H1 (cell line): ENCODE measurements around the gene LTBP3. TPM values are rescaled to one million over a fixed set of nuclear protein-coding genes. Genes with fewer than 3 reads are reported as not detected.
A peak's percentile ranks its signal among the peaks of the same experiment; 100 is the strongest.

ENCODE experiments used
- CTCF ChIA-PET: fragments of 300-600 bp; sonication (Branson Sonifier 250); formaldehyde crosslinking; loops from one replicate; lab custom pipeline; 2021; ENCODE audit not compliant: partially characterized antibody; lab: Charles Lee
- POLR2A ChIA-PET: fragments of 300-600 bp; sonication (Branson Sonifier 250); formaldehyde crosslinking; loops from one replicate; lab custom pipeline; 2021; ENCODE audit warnings: inconsistent platforms; ENCODE audit not compliant: partially characterized antibody; lab: Charles Lee
- DNase-seq, 2 experiments: peaks; one replicate each; pipeline versions ENCODE4 v3.0.0 to v3.0.0-alpha.2; 2010 to 2022; ENCODE audit warnings: low spot score in 2 of 2, low read depth in 1 of 2, mixed read lengths in 1 of 2
- FAIRE-seq: peaks from 2 replicates; lab custom pipeline; 2011; peaks lifted over from hg19 to GRCh38; lab: Jason Lieb, UNC
- H2AFZ ChIP-seq: 2 replicates; pipeline ENCODE4 v1.8.1; 2012; ENCODE audit warnings: low read length, inconsistent platforms
- H2AK5ac ChIP-seq: 2 replicates; pipeline ENCODE4 v1.6.1; 2013; ENCODE audit warnings: low read depth, low read length
- H2BK120ac ChIP-seq: replicated peaks from 2 replicates; pipeline ENCODE3; 2013; ENCODE audit warnings: low read depth, low read length, inconsistent platforms
- H2BK12ac ChIP-seq: 2 replicates; pipeline ENCODE4 v1.6.1; 2013; ENCODE audit warnings: low read depth, low read length
- H2BK15ac ChIP-seq: 2 replicates; pipeline ENCODE4 v1.6.1; 2013; ENCODE audit warnings: low read length
- H2BK20ac ChIP-seq: 2 replicates; pipeline ENCODE4 v1.6.1; 2013; ENCODE audit warnings: low read length
- H2BK5ac ChIP-seq: 2 replicates; pipeline ENCODE4 v1.6.1; 2013; ENCODE audit warnings: low read depth, low read length
- H3K14ac ChIP-seq: 2 replicates; pipeline ENCODE4 v1.6.1; 2013; ENCODE audit warnings: inconsistent platforms; ENCODE audit not compliant: insufficient read length
- H3K18ac ChIP-seq: 2 replicates; pipeline ENCODE4 v1.6.1; 2013; ENCODE audit warnings: low read length; ENCODE audit errors: extremely low read depth
- H3K23ac ChIP-seq: 2 replicates; pipeline ENCODE4 v1.6.1; 2013; ENCODE audit warnings: inconsistent platforms; ENCODE audit not compliant: insufficient read length
- H3K23me2 ChIP-seq: 2 replicates; pipeline ENCODE4 v1.6.1; 2013; ENCODE audit warnings: low read depth, low read length
- H3K27ac ChIP-seq: 2 replicates; pipeline ENCODE4 v1.6.1; 2011; ENCODE audit warnings: low read depth, low read length, inconsistent platforms
- H3K27me3 ChIP-seq, 4 experiments: replicated peaks in 1 of 4; 1 replicate in 1 of 4; 2 replicates in 3 of 4; pipeline versions ENCODE4 v1.6.1 to v1.8.1; 2011 to 2013; ENCODE audit warnings: low read length in 3 of 4, mild to moderate bottlenecking in 3 of 4, inconsistent platforms in 2 of 4, mixed read lengths in 2 of 4, moderate library complexity in 1 of 4; ENCODE audit not compliant: control insufficient read depth in 3 of 4, insufficient read depth in 3 of 4; ENCODE audit errors: extremely low read depth in 1 of 4
- H3K36me3 ChIP-seq, 4 experiments: 2 replicates each; pipeline versions ENCODE4 v1.6.1 to v1.8.1; 2011 to 2013; ENCODE audit warnings: mild to moderate bottlenecking in 4 of 4, low read length in 3 of 4, moderate library complexity in 2 of 4, control low read depth in 1 of 4, inconsistent platforms in 1 of 4; ENCODE audit not compliant: insufficient read depth in 4 of 4, control insufficient read depth in 2 of 4
- H3K4ac ChIP-seq: replicated peaks from 2 replicates; pipeline ENCODE3; 2013; ENCODE audit warnings: low read length, low read depth, mixed read lengths, inconsistent platforms; ENCODE audit not compliant: insufficient read length
- H3K4me1 ChIP-seq, 4 experiments: replicated peaks in 1 of 4; 1 replicate in 1 of 4; 2 replicates in 3 of 4; pipeline versions ENCODE4 v1.6.1 to v1.8.1; 2011 to 2013; ENCODE audit warnings: low read length in 3 of 4, inconsistent platforms in 2 of 4, mixed read lengths in 1 of 4; ENCODE audit not compliant: insufficient read depth in 4 of 4, control insufficient read depth in 3 of 4
- H3K4me2 ChIP-seq, 2 experiments: 2 replicates each; pipeline versions ENCODE4 v1.6.1 to v1.8.1; 2011 to 2013; ENCODE audit warnings: low read depth in 2 of 2, low read length in 2 of 2, control low read depth in 1 of 2, inconsistent platforms in 1 of 2, mild to moderate bottlenecking in 1 of 2; ENCODE audit not compliant: insufficient read depth in 1 of 2
- H3K4me3 ChIP-seq, 4 experiments: fragments of 200-600, 300-600 bp in 1 of 4; sonication (generic), shearing (Covaris generic), sonication (Bioruptor Twin) in 1 of 4; 2 replicates each; pipeline versions ENCODE4 v1.5.1 to v1.8.1; 2011 to 2016; ENCODE audit warnings: low read length in 4 of 4, low read depth in 3 of 4, control low read depth in 2 of 4, inconsistent platforms in 2 of 4, mild to moderate bottlenecking in 2 of 4, mixed read lengths in 1 of 4, moderate library complexity in 1 of 4; ENCODE audit not compliant: insufficient read depth in 2 of 4; ENCODE audit errors: extremely low read depth in 1 of 4
- H3K56ac ChIP-seq: replicated peaks from 2 replicates; pipeline ENCODE3; 2013; ENCODE audit warnings: low read depth, mild to moderate bottlenecking, mixed read lengths, low read length, inconsistent platforms; ENCODE audit not compliant: insufficient read length
- H3K79me1 ChIP-seq: 2 replicates; pipeline ENCODE4 v1.6.1; 2013; ENCODE audit warnings: low read depth, low read length, control low read depth
- H3K79me2 ChIP-seq, 2 experiments: 2 replicates each; pipeline versions ENCODE4 v1.6.1 to v1.8.1; 2012 to 2013; ENCODE audit warnings: low read length in 2 of 2, mild to moderate bottlenecking in 2 of 2, inconsistent platforms in 1 of 2; ENCODE audit not compliant: insufficient read depth in 2 of 2, control insufficient read depth in 1 of 2
- H3K9ac ChIP-seq, 4 experiments: replicated peaks in 1 of 4; 1 replicate in 1 of 4; 2 replicates in 3 of 4; pipeline versions ENCODE4 v1.6.1 to v1.8.1; 2011 to 2013; ENCODE audit warnings: low read depth in 3 of 4, low read length in 3 of 4, control low read depth in 2 of 4, mild to moderate bottlenecking in 2 of 4, moderate library complexity in 2 of 4, inconsistent platforms in 1 of 4; ENCODE audit errors: extremely low read depth in 1 of 4
- H3K9me3 ChIP-seq, 2 experiments: 2 replicates each; pipeline versions ENCODE4 v1.6.1 to v1.8.1; 2012 to 2013; ENCODE audit warnings: mild to moderate bottlenecking in 2 of 2, moderate library complexity in 2 of 2, control low read depth in 1 of 2, inconsistent platforms in 1 of 2, low read depth in 1 of 2, low read length in 1 of 2, mixed read lengths in 1 of 2; ENCODE audit not compliant: insufficient read depth in 2 of 2
- H4K20me1 ChIP-seq, 2 experiments: replicated peaks in 1 of 2; 2 replicates each; pipeline versions ENCODE3 to v1.8.1; 2011 to 2013; ENCODE audit warnings: inconsistent platforms in 2 of 2, low read length in 2 of 2, mild to moderate bottlenecking in 1 of 2; ENCODE audit not compliant: insufficient read depth in 2 of 2, control insufficient read depth in 1 of 2
- H4K5ac ChIP-seq: 2 replicates; pipeline ENCODE4 v1.6.1; 2013; ENCODE audit warnings: low read length, low read depth, mixed read lengths, inconsistent platforms; ENCODE audit not compliant: insufficient read length
- H4K8ac ChIP-seq: 2 replicates; pipeline ENCODE4 v1.8.0; 2013; ENCODE audit warnings: mild to moderate bottlenecking, moderate library complexity, low read length, inconsistent platforms; ENCODE audit not compliant: insufficient read depth; ENCODE audit errors: extremely low read depth
- H4K91ac ChIP-seq: replicated peaks from 2 replicates; pipeline ENCODE3; 2013; ENCODE audit warnings: low read length, mixed read lengths, inconsistent platforms; ENCODE audit not compliant: insufficient read length
- HDAC2 ChIP-seq, 2 experiments: fragments of 300-600 bp in 1 of 2; sonication (generic) in 1 of 2; IDR thresholded peaks; 2 replicates each; pipeline ENCODE4 v1.6.1; 2011 to 2012; ENCODE audit warnings: low read depth in 2 of 2, low read length in 2 of 2, mild to moderate bottlenecking in 2 of 2, moderate library complexity in 2 of 2, borderline replicate concordance in 1 of 2, inconsistent platforms in 1 of 2
- KDM1A ChIP-seq: fragments of 200-600, 300-600 bp; sonication (generic); IDR thresholded peaks from 2 replicates; pipeline ENCODE4 v1.7.1; 2016; ENCODE audit warnings: mild to moderate bottlenecking, low read length, borderline replicate concordance
- KDM4A ChIP-seq: IDR thresholded peaks from one replicate; pipeline ENCODE4 v1.7.1; 2012; ENCODE audit warnings: low read depth, mild to moderate bottlenecking, moderate library complexity, low read length, inconsistent platforms; ENCODE audit not compliant: severe bottlenecking
- PHF8 ChIP-seq: fragments of 200-600 bp; sonication (generic); conservative IDR thresholded peaks from 2 replicates; pipeline ENCODE4 v1.7.1; 2012; ENCODE audit warnings: low read depth, mild to moderate bottlenecking, inconsistent platforms, low read length, moderate library complexity
- RNF2 ChIP-seq: fragments of 200-900, 300-1000 bp; sonication (generic); IDR thresholded peaks from 2 replicates; pipeline ENCODE4 v1.7.1; 2016; ENCODE audit warnings: borderline replicate concordance, low read depth, mild to moderate bottlenecking, antibody characterized with exemption, low read length; ENCODE audit not compliant: poor library complexity, severe bottlenecking; ENCODE audit errors: missing control alignments
- SIX5 ChIP-seq: IDR thresholded peaks from 2 replicates; pipeline ENCODE4 v1.6.1; 2011; ENCODE audit warnings: mild to moderate bottlenecking, low read depth, low read length
- SP2 ChIP-seq: IDR thresholded peaks from 2 replicates; pipeline ENCODE4 v1.6.1; 2012; ENCODE audit warnings: mild to moderate bottlenecking, low read length, inconsistent platforms
- SP4 ChIP-seq: IDR thresholded peaks from 2 replicates; pipeline ENCODE4 v1.6.1; 2012; ENCODE audit warnings: low read length, inconsistent platforms
- WGBS, 2 experiments: shearing (Covaris generic) in 1 of 2; methylation state at CpG; one replicate each; pipeline versions ENCODE4 v1.1.6 to v1.1.7; 2013 to 2015; ENCODE audit warnings: low lambda C conversion rate in 2 of 2, mixed read lengths in 2 of 2, inconsistent platforms in 1 of 2, low coverage in 1 of 2, missing lambda C conversion rate in 1 of 2; ENCODE audit not compliant: insufficient replicate concordance in 2 of 2, insufficient coverage in 1 of 2, insufficient read length in 1 of 2; ENCODE audit errors: extremely low coverage in 1 of 2, missing lambda C conversion rate in 1 of 2; 5-methylcytosine and 5-hydroxymethylcytosine counted together
- polyA plus RNA-seq, 7 experiments: library from polyadenylated mRNA; depleted of rRNA in 3 of 7; stranded (reverse) in 5 of 7; unstranded in 2 of 7; fragments of >200 nt in 5 of 7; fragments of 200-250 nt in 2 of 7; gene quantifications; 1 replicate in 5 of 7; 2 replicates in 1 of 7; 4 replicates in 1 of 7; pipeline versions ENCODE4 v1.2.1 to v1.2.3, GENCODE V29; 2011 to 2013; ENCODE audit warnings: missing spikeins in 2 of 7, mixed read lengths in 2 of 7
- total RNA-seq: library from RNA; stranded (reverse); fragmentation: NEBNext Ultra II Directional; extraction: Animal tissue kit (Norgen Biotek cat#: 25700); gene quantifications from 2 replicates; pipeline ENCODE4 v1.2.1, GENCODE V29; 2021

LTBP3 gene
- total and polyA plus RNA-seq, 2 of the 8 experiments (the other 6 are each of a cell fraction or from before 2014, with no cell fraction given) = 12.8 to 17.8 TPM

DNA sequence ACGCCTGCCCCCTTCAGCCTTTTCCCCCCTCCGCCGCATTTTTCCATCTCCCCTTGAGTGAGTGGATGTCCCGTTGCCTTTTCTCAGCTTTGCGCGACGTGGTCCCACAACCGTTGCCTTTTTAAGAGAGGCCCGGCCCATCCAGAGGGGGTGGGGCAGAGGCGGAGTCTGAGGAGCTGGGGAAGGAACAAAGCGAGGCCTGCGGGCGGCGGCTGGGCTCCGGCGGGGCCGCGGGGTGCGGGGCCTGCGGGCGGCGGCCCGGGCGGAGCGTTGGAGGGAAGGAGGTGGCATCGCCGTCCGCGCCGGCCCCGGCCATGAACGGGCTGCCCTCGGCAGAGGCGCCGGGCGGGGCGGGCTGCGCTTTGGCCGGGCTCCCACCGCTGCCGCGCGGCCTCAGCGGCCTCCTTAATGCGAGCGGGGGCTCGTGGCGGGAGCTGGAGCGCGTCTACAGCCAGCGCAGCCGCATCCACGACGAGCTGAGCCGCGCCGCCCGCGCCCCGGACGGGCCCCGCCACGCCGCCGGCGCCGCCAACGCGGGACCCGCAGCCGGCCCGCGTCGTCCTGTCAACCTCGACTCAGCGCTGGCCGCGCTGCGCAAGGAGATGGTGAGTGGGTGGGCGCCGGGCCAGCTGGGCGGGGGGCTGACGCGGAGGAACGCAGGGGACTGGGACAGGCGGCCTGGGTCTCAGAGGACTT lies 14.3 kb upstream of the LTBP3 start, which contains the start of gene FAM89B:
Gene FAM89B (plus strand): TSS at position 183 of the 696 bp plus-strand sequence. CDS start 132 bp downstream, at position 315.
- Histone ChIP-seq H3K4me2 (peak within 1 kb of the TSS; percentile 72 to 90), H2AK5ac (no peak within 1 kb of the TSS), H3K9ac (peak within 1 kb of the TSS in 1 of 4 experiments; percentile 85; a peak in 2 of 7 replicates), H3K79me2 (peaks cover 0 to 11% of the 10 kb centered on the region in 2 experiments; a peak in 1 of 4 replicates), H3K4me1 (peaks cover 13 to 38% (median 22%) of the 10 kb centered on the region in 4 experiments), H3K36me3 (no peaks in the 10 kb centered on the region), H3K4ac (no peak within 1 kb of the TSS), H3K27me3 (peaks cover 8 to 32% (median 24%) of the 10 kb centered on the region in 4 experiments), H3K23ac (no peak within 1 kb of the TSS), H2BK15ac (no peak within 1 kb of the TSS), H3K79me1 (peaks cover 2% of the 10 kb centered on the region; the same call in 1 of the 2 replicates), H4K91ac (no peak within 1 kb of the TSS), H2BK120ac (no peak within 1 kb of the TSS), H3K27ac (no peak within 1 kb of the TSS), H3K9me3 (no peaks in the 10 kb centered on the region), H2AFZ (no peak within 1 kb of the TSS), H3K56ac (no peak within 1 kb of the TSS), H3K4me3 (peak within 1 kb of the TSS; percentile 31 to 91 (median 38)), H3K18ac (no peak within 1 kb of the TSS), H4K20me1 (peaks cover 15 to 23% of the 10 kb centered on the region in 2 experiments), H4K5ac (peak within 1 kb of the TSS; percentile 55), H2BK5ac (no peak within 1 kb of the TSS), H3K14ac (no peak within 1 kb of the TSS), H2BK20ac (no peak within 1 kb of the TSS), H3K23me2 (peaks cover 14% of the 10 kb centered on the region; the same call in 1 of the 2 replicates), H4K8ac (peak within 1 kb of the TSS; percentile 66), H2BK12ac (no peak within 1 kb of the TSS)
- no peak for FAIRE-seq
- POLR2A ChIA-PET = interaction anchor here (0.5 to 3.4 kb wide), 16 partner anchors 8 to 74 kb away, joined by 3 to 25 read pairs (median 5); partner anchors contain the start of genes LTBP3, MALAT1 and MAP3K11
- WGBS, 2 experiments = 5% methylated on average over 27 of the region's 86 CpGs; no CpG with 5 or more reads in 1 of the 2 experiments
- DNase-seq = peak in 1 of 2 experiments; percentile 86
- CTCF ChIA-PET = interaction anchor here (0.7 to 16.3 kb wide), 15 partner anchors 12 to 535 kb away, joined by 3 to 284 read pairs (median 4); partner anchors contain the start of genes KCNK7, LTBP3, PCNX3 and SCYL1
- TF ChIP-seq SP2 = no peak
- TF ChIP-seq SIX5 = no peak
- no peak for TF ChIP-seq KDM4A
- TF ChIP-seq HDAC2 (IDR thresholded peaks at IDR 0.05; ENCODE audit: borderline replicate concordance in 1 of 2, low read depth in 2 of 2, low read length in 2 of 2) = no peak
- TF ChIP-seq SP4 = 0 out of 2 replicates have a peak, but pooled peaks have one; percentile 27
- no peak for TF ChIP-seq KDM1A
- TF ChIP-seq RNF2 = no peak
- TF ChIP-seq PHF8 = 0 out of 2 replicates have a peak, but pooled peaks have one; percentile 32
